Ishikawa (cell line): ENCODE data around the gene CALHM1.

Experiments used
- CEBPB ChIP-seq: IDR thresholded peaks from 2 replicates; pipeline ENCODE4 v1.6.1; 2012
- CREB1 ChIP-seq: IDR thresholded peaks from 2 replicates; pipeline ENCODE4 v1.6.1; 2012; ENCODE audit warnings: low read depth
- EGR1 ChIP-seq: IDR thresholded peaks from 2 replicates; pipeline ENCODE4 v1.6.1; 2012
- EP300 ChIP-seq: IDR thresholded peaks from 2 replicates; pipeline ENCODE4 v1.6.1; 2012; ENCODE audit warnings: borderline replicate concordance
- FOXM1 ChIP-seq: IDR thresholded peaks from 2 replicates; pipeline ENCODE4 v1.6.1; 2012; ENCODE audit warnings: low read depth, borderline replicate concordance
- RAD21 ChIP-seq: IDR thresholded peaks from 2 replicates; pipeline ENCODE4 v1.6.1; 2012; ENCODE audit warnings: low read depth
- TAF1 ChIP-seq: IDR thresholded peaks from 2 replicates; pipeline ENCODE4 v1.6.1; 2012; ENCODE audit warnings: low read depth, mild to moderate bottlenecking
- TCF12 ChIP-seq: IDR thresholded peaks from 2 replicates; pipeline ENCODE4 v1.6.1; 2012; ENCODE audit warnings: low read depth
- TEAD4 ChIP-seq: IDR thresholded peaks from 2 replicates; pipeline ENCODE4 v1.6.1; 2012
- YY1 ChIP-seq: IDR thresholded peaks from 2 replicates; pipeline ENCODE4 v1.6.1; 2012; ENCODE audit warnings: low read depth
- ZBTB7A ChIP-seq: IDR thresholded peaks from 2 replicates; pipeline ENCODE4 v1.6.1; 2012; ENCODE audit warnings: low read depth
- TF ChIP-seq, protein P1 (sequence below): IDR thresholded peaks from 2 replicates; pipeline ENCODE4 v1.6.1; 2012
- TF ChIP-seq, protein P2 (sequence below): IDR thresholded peaks from 2 replicates; pipeline ENCODE4 v1.6.1; 2012; ENCODE audit warnings: low read depth, mild to moderate bottlenecking

DNA sequence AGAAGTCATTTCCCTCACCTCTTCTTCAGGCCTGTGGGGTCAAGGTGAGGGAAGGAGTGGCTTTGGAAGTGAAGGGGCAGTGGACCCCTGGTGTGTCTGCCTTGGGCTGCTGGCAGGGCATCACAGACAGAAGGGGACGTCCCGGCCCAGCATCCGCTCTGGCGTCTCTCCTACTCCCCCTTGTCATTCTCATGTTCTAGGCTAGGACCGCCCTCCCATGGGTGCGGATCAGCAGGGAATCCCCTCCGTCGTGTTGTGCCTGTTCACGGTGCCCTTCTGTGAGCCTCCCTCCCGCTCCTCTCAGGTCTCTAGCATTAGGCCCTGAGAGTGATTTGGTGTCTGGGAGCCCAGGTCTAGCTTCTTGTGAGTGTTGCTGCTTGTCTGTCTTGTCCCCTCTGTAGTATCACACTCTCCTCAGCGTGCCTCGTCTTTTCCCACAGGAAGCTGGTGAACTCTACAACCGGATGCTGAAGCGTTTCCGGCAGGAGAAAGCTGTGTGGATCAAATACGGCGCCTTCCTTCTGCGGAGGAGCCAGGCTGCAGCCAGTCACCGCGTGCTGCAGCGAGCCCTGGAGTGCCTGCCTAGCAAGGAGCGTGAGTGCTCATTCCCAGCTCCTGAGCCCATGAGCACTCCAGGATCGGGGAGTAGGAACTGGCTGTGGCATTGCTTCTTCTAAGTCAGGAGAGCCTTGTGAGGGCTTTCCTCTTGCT is 15.1 kb downstream of the CALHM1 start:
- no peak for TF ChIP-seq RAD21
- TF ChIP-seq EP300: no peak
- no peak for TF ChIP-seq EGR1
- TF ChIP-seq, protein P1, sequence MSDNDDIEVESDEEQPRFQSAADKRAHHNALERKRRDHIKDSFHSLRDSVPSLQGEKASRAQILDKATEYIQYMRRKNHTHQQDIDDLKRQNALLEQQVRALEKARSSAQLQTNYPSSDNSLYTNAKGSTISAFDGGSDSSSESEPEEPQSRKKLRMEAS: no peak
- TF ChIP-seq CEBPB: no peak
- no peak for TF ChIP-seq ZBTB7A
- TF ChIP-seq, protein P2, sequence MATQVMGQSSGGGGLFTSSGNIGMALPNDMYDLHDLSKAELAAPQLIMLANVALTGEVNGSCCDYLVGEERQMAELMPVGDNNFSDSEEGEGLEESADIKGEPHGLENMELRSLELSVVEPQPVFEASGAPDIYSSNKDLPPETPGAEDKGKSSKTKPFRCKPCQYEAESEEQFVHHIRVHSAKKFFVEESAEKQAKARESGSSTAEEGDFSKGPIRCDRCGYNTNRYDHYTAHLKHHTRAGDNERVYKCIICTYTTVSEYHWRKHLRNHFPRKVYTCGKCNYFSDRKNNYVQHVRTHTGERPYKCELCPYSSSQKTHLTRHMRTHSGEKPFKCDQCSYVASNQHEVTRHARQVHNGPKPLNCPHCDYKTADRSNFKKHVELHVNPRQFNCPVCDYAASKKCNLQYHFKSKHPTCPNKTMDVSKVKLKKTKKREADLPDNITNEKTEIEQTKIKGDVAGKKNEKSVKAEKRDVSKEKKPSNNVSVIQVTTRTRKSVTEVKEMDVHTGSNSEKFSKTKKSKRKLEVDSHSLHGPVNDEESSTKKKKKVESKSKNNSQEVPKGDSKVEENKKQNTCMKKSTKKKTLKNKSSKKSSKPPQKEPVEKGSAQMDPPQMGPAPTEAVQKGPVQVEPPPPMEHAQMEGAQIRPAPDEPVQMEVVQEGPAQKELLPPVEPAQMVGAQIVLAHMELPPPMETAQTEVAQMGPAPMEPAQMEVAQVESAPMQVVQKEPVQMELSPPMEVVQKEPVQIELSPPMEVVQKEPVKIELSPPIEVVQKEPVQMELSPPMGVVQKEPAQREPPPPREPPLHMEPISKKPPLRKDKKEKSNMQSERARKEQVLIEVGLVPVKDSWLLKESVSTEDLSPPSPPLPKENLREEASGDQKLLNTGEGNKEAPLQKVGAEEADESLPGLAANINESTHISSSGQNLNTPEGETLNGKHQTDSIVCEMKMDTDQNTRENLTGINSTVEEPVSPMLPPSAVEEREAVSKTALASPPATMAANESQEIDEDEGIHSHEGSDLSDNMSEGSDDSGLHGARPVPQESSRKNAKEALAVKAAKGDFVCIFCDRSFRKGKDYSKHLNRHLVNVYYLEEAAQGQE: no peak
- TF ChIP-seq TAF1: no peak
- TF ChIP-seq FOXM1: no peak
- TF ChIP-seq TEAD4: no peak
- no peak for TF ChIP-seq YY1
- no peak for TF ChIP-seq TCF12
- TF ChIP-seq CREB1: no peak
